SK-N-SH (cell line): Measurements from ENCODE around the gene ASTN2. TPM values are rescaled to one million over a fixed set of nuclear protein-coding genes. Genes with fewer than 3 reads are reported as not detected.

Source experiments
- CTCF ChIA-PET: fragments of 300-600, 350-600 bp; formaldehyde crosslinking; extraction: SDS; loops from one replicate; lab custom pipeline; 2021; lab: Yijun Ruan, JAX
- POLR2A ChIA-PET: fragments of 350-600 bp; sonication (Branson Sonifier 250); formaldehyde crosslinking; extraction: SDS; loops from one replicate; lab custom pipeline; 2020; ENCODE audit warnings: antibody characterized with exemption, inconsistent platforms; lab: Yijun Ruan, JAX
- DNase-seq: peaks from one replicate; pipeline ENCODE4 v3.0.0; 2012
- H2AFZ ChIP-seq: fragments of 200-600 bp; sonication (generic); 2 replicates; pipeline ENCODE4 v1.8.1; 2016; ENCODE audit warnings: antibody characterized with exemption, mild to moderate bottlenecking, low read depth
- H3F3A ChIP-seq: fragments of 200-600 bp; sonication (generic); replicated peaks from 2 replicates; pipeline ENCODE3; 2016; ENCODE audit warnings: antibody characterized with exemption, mild to moderate bottlenecking; ENCODE audit not compliant: insufficient read depth
- H3K27ac ChIP-seq, 2 experiments: fragments of 200-500 bp in 1 of 2; fragments of 200-600 bp in 1 of 2; sonication (Bioruptor generic) in 1 of 2; sonication (generic), shearing (Covaris generic) in 1 of 2; 2 replicates each; pipeline versions ENCODE4 v1.5.1 to v1.6.1; 2014 to 2016; ENCODE audit warnings: low read depth in 2 of 2, inconsistent platforms in 1 of 2, low read length in 1 of 2, mild to moderate bottlenecking in 1 of 2, mixed read lengths in 1 of 2
- H3K27me3 ChIP-seq: fragments of 200-600 bp; sonication (generic), shearing (Covaris generic); 2 replicates; pipeline ENCODE4 v1.6.1; 2016; ENCODE audit warnings: mixed run types; ENCODE audit not compliant: insufficient read depth
- H3K36me3 ChIP-seq, 2 experiments: fragments of 200-500 bp in 1 of 2; fragments of 200-600 bp in 1 of 2; sonication (Bioruptor generic) in 1 of 2; sonication (generic) in 1 of 2; replicated peaks in 1 of 2; 2 replicates each; pipeline versions ENCODE3 to v1.5.1; 2014 to 2016; ENCODE audit warnings: low read length in 1 of 2, mild to moderate bottlenecking in 1 of 2; ENCODE audit not compliant: insufficient read depth in 2 of 2, control insufficient read depth in 1 of 2
- H3K4me1 ChIP-seq, 2 experiments: fragments of 200-500 bp in 1 of 2; fragments of 200-600 bp in 1 of 2; sonication (Bioruptor generic) in 1 of 2; sonication (generic), shearing (Covaris generic) in 1 of 2; 2 replicates each; pipeline versions ENCODE4 v1.5.1 to v1.6.1; 2014 to 2016; ENCODE audit warnings: low read depth in 1 of 2, low read length in 1 of 2, mixed run types in 1 of 2; ENCODE audit not compliant: insufficient read depth in 2 of 2, control insufficient read depth in 1 of 2
- H3K4me2 ChIP-seq: fragments of 200-600 bp; sonication (generic), shearing (Covaris generic); 2 replicates; pipeline ENCODE4 v1.6.1; 2017; ENCODE audit warnings: mixed run types
- H3K4me3 ChIP-seq, 2 experiments: fragments of 200-500 bp in 1 of 2; fragments of 200-600 bp in 1 of 2; sonication (Bioruptor generic) in 1 of 2; sonication (generic), shearing (Covaris generic) in 1 of 2; 2 replicates each; pipeline versions ENCODE4 v1.5.1 to v1.8.1; 2014 to 2016; ENCODE audit warnings: low read depth in 2 of 2, inconsistent platforms in 1 of 2, low read length in 1 of 2, mild to moderate bottlenecking in 1 of 2, mixed read lengths in 1 of 2, moderate library complexity in 1 of 2
- H3K79me2 ChIP-seq: fragments of 200-600 bp; sonication (generic); 2 replicates; pipeline ENCODE4 v1.8.1; 2017; ENCODE audit warnings: mild to moderate bottlenecking; ENCODE audit not compliant: insufficient read depth
- H3K9ac ChIP-seq: fragments of 200-600 bp; sonication (generic); 2 replicates; pipeline ENCODE4 v1.6.1; 2017; ENCODE audit warnings: mixed run types
- H3K9me2 ChIP-seq: fragments of 200-600 bp; sonication (generic); 2 replicates; pipeline ENCODE4 v1.6.1; 2017; ENCODE audit warnings: mixed run types
- H3K9me3 ChIP-seq: fragments of 200-600 bp; sonication (generic); 2 replicates; pipeline ENCODE4 v1.6.1; 2017; ENCODE audit warnings: mixed run types, mild to moderate bottlenecking, moderate library complexity
- H4K20me1 ChIP-seq: fragments of 200-600 bp; sonication (generic); 2 replicates; pipeline ENCODE4 v1.6.1; 2017; ENCODE audit warnings: mild to moderate bottlenecking, mixed run types; ENCODE audit not compliant: insufficient read depth
- CTCF ChIP-seq: fragments of 200-600 bp; sonication (generic); IDR thresholded peaks from 2 replicates; pipeline ENCODE4 v1.6.1; 2017; ENCODE audit warnings: antibody characterized with exemption, mild to moderate bottlenecking, moderate library complexity
- EP300 ChIP-seq, 2 experiments: IDR thresholded peaks; 2 replicates each; pipeline versions ENCODE4 v1.4.0 to v1.6.1; 2012; ENCODE audit warnings: borderline replicate concordance in 1 of 2, low read depth in 1 of 2, low read length in 1 of 2
- EZH2phosphoT487 ChIP-seq: fragments of 200-600 bp; sonication (generic); IDR thresholded peaks from 2 replicates; pipeline ENCODE4 v1.6.1; 2017; ENCODE audit warnings: low read depth, mixed run types, mild to moderate bottlenecking, antibody characterized with exemption, moderate library complexity, borderline replicate concordance
- FOSL2 ChIP-seq: IDR thresholded peaks from 2 replicates; pipeline ENCODE4 v1.4.0; 2012; ENCODE audit warnings: low read depth, mild to moderate bottlenecking, moderate library complexity, borderline replicate concordance
- GATA2 ChIP-seq: sonication (generic); formaldehyde crosslinking; IDR thresholded peaks from 2 replicates; pipeline ENCODE4 v1.5.0; 2020; ENCODE audit warnings: mild to moderate bottlenecking, missing genetic modification reagents
- IRF3 ChIP-seq: fragments of 150-350 bp; IDR thresholded peaks from 2 replicates; pipeline ENCODE4 v1.6.1; 2016; ENCODE audit warnings: mild to moderate bottlenecking, low read depth, low read length
- JUND ChIP-seq: IDR thresholded peaks from 2 replicates; pipeline ENCODE4 v1.4.0; 2012
- MAX ChIP-seq: IDR thresholded peaks from 2 replicates; pipeline ENCODE4 v1.4.0; 2012; ENCODE audit warnings: low read depth
- MEF2A ChIP-seq: IDR thresholded peaks from 2 replicates; pipeline ENCODE4 v1.4.0; 2012; ENCODE audit warnings: low read depth, borderline replicate concordance
- MXI1 ChIP-seq: IDR thresholded peaks from 2 replicates; pipeline ENCODE4 v1.6.1; 2012; ENCODE audit warnings: mild to moderate bottlenecking, low read depth, low read length, improper control_type of control experiment
- SIN3A ChIP-seq: IDR thresholded peaks from 2 replicates; pipeline ENCODE4 v1.6.1; 2012; ENCODE audit warnings: low read depth, mild to moderate bottlenecking, low read length, moderate library complexity, borderline replicate concordance
- SMC3 ChIP-seq: IDR thresholded peaks from 2 replicates; pipeline ENCODE4 v1.6.1; 2012; ENCODE audit warnings: low read depth, low read length, improper control_type of control experiment
- TEAD4 ChIP-seq: IDR thresholded peaks from 2 replicates; pipeline ENCODE4 v1.4.0; 2012; ENCODE audit warnings: mild to moderate bottlenecking, borderline replicate concordance; ENCODE audit not compliant: insufficient read depth
- USF1 ChIP-seq: IDR thresholded peaks from 2 replicates; pipeline ENCODE4 v1.4.0; 2012; ENCODE audit warnings: low read depth, borderline replicate concordance
- USF2 ChIP-seq: fragments of 150-350 bp; IDR thresholded peaks from 2 replicates; pipeline ENCODE4 v1.6.1; 2017; ENCODE audit warnings: antibody characterized with exemption, low read length, low read depth, borderline replicate concordance
- YY1 ChIP-seq: IDR thresholded peaks from 2 replicates; pipeline ENCODE4 v1.4.0; 2012; ENCODE audit warnings: low read depth, mild to moderate bottlenecking
- WGBS: methylation state at CpG from one replicate; pipeline ENCODE4 v1.1.6; 2017; ENCODE audit warnings: low lambda C conversion rate; 5-methylcytosine and 5-hydroxymethylcytosine counted together
- polyA plus RNA-seq, 3 experiments: library from polyadenylated mRNA; depleted of rRNA; stranded (reverse); fragments of >200 nt; gene quantifications; 2 replicates each; pipeline ENCODE4 v1.2.3, GENCODE V29; 2012

The ASTN2 gene
- polyA plus RNA-seq, 1 of the 3 experiments (the other 2 are of a cell fraction), result 6.6 TPM

GRCh38 chr9:116656501-116656971 lies 758.3 kb downstream of the ASTN2 start:
- DNase-seq, result no peak

GRCh38 chr9:116654059-116654355 lies 760.9 kb downstream of the ASTN2 start:
- WGBS, result 93% methylated on average over 3 of the region's 3 CpGs
- H2AFZ ChIP-seq, result no peak overlapping the region
- H3F3A ChIP-seq, result no peaks in the 10 kb centered on the region
- DNase-seq, result no peak
- peaks cover 0 to 7% of the 10 kb centered on the region in 2 experiments for H3K36me3 ChIP-seq
- no peak overlapping the region for H3K4me2 ChIP-seq
- H3K4me1 ChIP-seq, result peaks cover 0 to 7% of the 10 kb centered on the region in 2 experiments; a peak in 1 of 4 replicates
- CTCF ChIA-PET, result interaction anchor here (1.5 kb wide), 2 partner anchors 9 to 81 kb away, joined by 4 to 6 read pairs; no protein-coding TSS in a partner anchor
- no peak overlapping the region for H3K4me3 ChIP-seq
- TF ChIP-seq MXI1 (no peak), CTCF (no peak), EP300 (IDR thresholded peaks at IDR 0.05; ENCODE audit: borderline replicate concordance in 1 of 2, low read depth in 1 of 2, low read length in 1 of 2) (no peak)
- H3K27ac ChIP-seq, result no peak overlapping the region
- POLR2A ChIA-PET, result no interaction called here
- no peaks in the 10 kb centered on the region for H3K9me3 ChIP-seq
- H3K9me2 ChIP-seq, result no peaks in the 10 kb centered on the region
- H3K79me2 ChIP-seq, result no peaks in the 10 kb centered on the region
- H3K27me3 ChIP-seq, result no peaks in the 10 kb centered on the region
- H4K20me1 ChIP-seq, result no peaks in the 10 kb centered on the region
- no peak overlapping the region for H3K9ac ChIP-seq

More at GRCh38 chr9:116656501-116656971, 758.3 kb downstream of the ASTN2 start:
- no peak overlapping the region for H2AFZ ChIP-seq
- H3K79me2 ChIP-seq, result no peaks in the 10 kb centered on the region
- no peaks in the 10 kb centered on the region for H3K36me3 ChIP-seq
- no peak overlapping the region for H3K4me3 ChIP-seq
- WGBS, result 97% methylated on average over 5 of the region's 5 CpGs
- TF ChIP-seq EZH2phosphoT487, result no peak
- no peak for TF ChIP-seq USF1
- TF ChIP-seq GATA2, result no peak
- TF ChIP-seq MEF2A, result no peak
- no peak for TF ChIP-seq YY1
- no peak for TF ChIP-seq SMC3
- TF ChIP-seq JUND, result no peak
- no peak for TF ChIP-seq SIN3A
- no peak for TF ChIP-seq MXI1
- TF ChIP-seq IRF3, result no peak
- TF ChIP-seq FOSL2, result no peak
- TF ChIP-seq MAX, result no peak
- no peak for TF ChIP-seq TEAD4
- no peak for TF ChIP-seq USF2
- POLR2A ChIA-PET, result no interaction called here
- no peaks in the 10 kb centered on the region for H3K9me3 ChIP-seq
- no peak overlapping the region for H3K27ac ChIP-seq
- no peaks in the 10 kb centered on the region for H4K20me1 ChIP-seq
- CTCF ChIA-PET, result interaction anchor here (3.3 kb wide), 1 partner anchor 1064 kb away, joined by 20 read pairs; no protein-coding TSS in a partner anchor
- no peak overlapping the region for H3K4me2 ChIP-seq
- H3K4me1 ChIP-seq, result peaks cover 0 to 7% of the 10 kb centered on the region in 2 experiments; a peak in 1 of 4 replicates
- no peaks in the 10 kb centered on the region for H3K27me3 ChIP-seq
- no peak overlapping the region for H3K9ac ChIP-seq
- H3K9me2 ChIP-seq, result no peaks in the 10 kb centered on the region
- H3F3A ChIP-seq, result no peaks in the 10 kb centered on the region
